ENCODE data around the gene HIGD1B. TPM values are rescaled to one million over a fixed set of nuclear protein-coding genes. Genes with fewer than 3 reads are reported as not detected.

The HIGD1B gene
- polyA plus RNA-seq, 4 donors = 1.2 to 6.5 (median 1.5) TPM; not detected in 1

DNA sequence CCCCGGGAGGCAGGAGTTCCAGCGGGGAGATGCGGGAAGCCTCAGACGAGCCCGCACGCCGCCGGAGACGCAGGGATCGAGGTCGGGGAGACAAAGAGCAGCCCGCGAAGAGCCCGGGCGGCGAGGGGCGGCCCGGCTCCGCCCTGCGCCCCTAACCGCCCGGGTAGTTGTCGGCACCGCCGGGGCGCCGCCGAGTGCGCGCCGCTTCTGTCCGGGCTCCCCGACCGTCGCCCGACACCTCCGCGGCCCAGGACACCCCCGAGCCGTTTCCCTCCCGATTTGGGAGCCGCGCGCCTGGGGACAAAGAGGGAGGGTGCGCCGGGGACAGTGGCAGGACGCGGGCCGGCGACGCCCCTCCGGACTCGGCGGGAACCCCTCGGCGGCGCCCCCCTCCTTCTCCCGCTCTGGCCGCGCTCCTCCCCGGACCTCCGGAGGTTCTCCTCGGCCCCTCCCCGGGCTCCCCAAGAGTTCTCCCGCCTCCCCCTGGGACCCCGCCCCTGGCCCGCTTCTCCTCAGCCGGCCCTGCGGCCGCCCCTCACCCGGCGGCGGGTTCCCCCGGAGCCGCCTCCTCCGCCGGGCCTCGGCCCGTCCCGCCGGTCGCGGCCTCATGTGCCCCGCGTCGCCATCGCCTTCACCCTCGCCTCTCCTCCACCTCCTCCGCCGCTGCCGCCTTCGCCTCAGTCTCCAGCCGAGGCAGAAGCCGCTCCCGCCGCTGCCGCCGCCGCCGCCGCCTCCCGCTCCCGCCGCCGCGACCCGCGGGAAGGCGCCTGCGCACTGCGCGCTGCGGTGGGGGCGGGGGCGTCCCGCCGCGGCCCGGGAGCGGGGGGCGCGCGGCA, 17.9 kb upstream of the HIGD1B start, which contains the start of gene GJC1:
Gene GJC1, minus strand, starts transcription at position 765 of the 836 bp plus-strand sequence. CDS start 24,470 bp downstream, outside the sequence.
- Histone ChIP-seq H3K27ac (ENCODE audit: low read depth in 1 of 3, low read length in 2 of 3) (peak within 1 kb of the TSS in 2 of 3 donors; percentile 66 to 77), H3K9me3 (ENCODE audit: control insufficient read depth in 2 of 2, insufficient read depth in 1 of 2, low read depth in 1 of 2, low read length in 1 of 2) (no peaks in the 10 kb centered on the region), H3K36me3 (ENCODE audit: control insufficient read depth in 3 of 3, insufficient read depth in 2 of 3, low read depth in 1 of 3, low read length in 3 of 3) (no peaks in the 10 kb centered on the region), H3K4me3 (ENCODE audit: low read depth in 1 of 3, low read length in 3 of 3) (peak within 1 kb of the TSS; percentile 46 to 67 (median 62)), H3K4me1 (ENCODE audit: control insufficient read depth in 3 of 3, insufficient read depth in 2 of 3, low read depth in 1 of 3, low read length in 2 of 3) (peaks cover 0 to 4% (median 0%) of the 10 kb centered on the region in 3 donors), H3K27me3 (ENCODE audit: control insufficient read depth in 3 of 3, insufficient read depth in 3 of 3, low read length in 3 of 3) (peaks cover 8 to 40% (median 16%) of the 10 kb centered on the region in 3 donors)
- FAIRE-seq = no peak
- DNase-seq = peak in 1 of 2 donors; percentile 50
- WGBS, 3 donors = 0 to 1% (median 1%) methylated on average over 62 to 123 of the region's 123 CpGs

DNA sequence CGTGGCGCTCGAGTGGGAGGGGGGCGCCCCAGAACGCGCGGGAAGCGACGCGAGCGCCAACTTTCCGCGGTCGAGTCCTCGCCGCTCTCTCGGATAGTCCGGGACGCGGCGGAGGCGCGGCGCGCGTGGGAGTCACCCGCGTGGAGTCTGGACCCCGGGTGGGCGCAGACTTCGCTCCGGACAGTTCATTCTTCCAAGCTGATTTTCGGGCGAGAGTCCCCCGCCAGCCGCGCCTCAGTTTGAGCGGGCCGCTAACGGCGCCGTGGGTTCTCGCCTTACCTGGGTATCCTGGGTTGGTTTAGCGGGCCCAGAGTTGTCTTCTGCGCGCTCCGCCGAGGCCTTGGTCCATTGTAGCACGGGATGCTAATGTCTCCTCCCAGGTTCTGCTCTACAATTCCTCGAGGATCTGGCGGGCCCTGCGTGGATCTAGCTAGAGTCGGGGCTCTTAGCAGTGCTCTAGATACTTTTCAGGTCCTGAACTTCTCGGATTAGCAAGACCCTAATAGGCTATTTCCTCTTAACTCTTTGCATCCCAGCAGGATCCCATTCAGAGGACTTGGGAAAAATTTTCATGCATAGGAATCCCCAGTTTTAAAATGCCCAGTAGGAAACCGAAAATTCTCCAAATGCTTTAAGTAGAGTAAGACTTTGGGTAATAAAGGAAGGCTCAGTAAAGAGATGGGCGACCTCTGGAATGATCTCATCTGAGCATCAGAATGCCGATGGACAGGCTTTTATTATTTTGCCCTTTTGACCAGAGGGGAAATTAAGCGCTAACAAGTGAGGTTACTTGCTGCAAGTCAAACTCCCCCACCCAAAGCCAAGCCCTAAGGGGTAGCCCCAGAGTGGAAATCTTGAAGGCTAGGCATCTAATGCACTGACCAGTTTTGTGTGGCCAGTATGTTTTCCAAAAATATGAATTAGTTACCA, 17.1 kb upstream of the HIGD1B start:
- peaks cover 0 to 4% (median 0%) of the 10 kb centered on the region in 3 donors for H3K4me1 ChIP-seq (ENCODE audit: control insufficient read depth in 3 of 3, insufficient read depth in 2 of 3, low read depth in 1 of 3, low read length in 2 of 3)
- 2 to 4% (median 3%) methylated on average over 48 to 58 of the region's 58 CpGs for WGBS, 3 donors
- H3K27me3 ChIP-seq (ENCODE audit: control insufficient read depth in 3 of 3, insufficient read depth in 3 of 3, low read length in 3 of 3) = peaks cover 8 to 40% (median 16%) of the 10 kb centered on the region in 3 donors
- H3K36me3 ChIP-seq (ENCODE audit: control insufficient read depth in 3 of 3, insufficient read depth in 2 of 3, low read depth in 1 of 3, low read length in 3 of 3) = no peaks in the 10 kb centered on the region
- H3K27ac ChIP-seq (ENCODE audit: low read depth in 1 of 3, low read length in 2 of 3) = peak overlapping the region in 2 of 3 donors; percentile 54 to 57
- H3K4me3 ChIP-seq (ENCODE audit: low read depth in 1 of 3, low read length in 3 of 3) = peak overlapping the region; percentile 41 to 67 (median 46)
- FAIRE-seq = no peak
- H3K9me3 ChIP-seq (ENCODE audit: control insufficient read depth in 2 of 2, insufficient read depth in 1 of 2, low read depth in 1 of 2, low read length in 1 of 2) = no peaks in the 10 kb centered on the region
- DNase-seq = no peak

DNA sequence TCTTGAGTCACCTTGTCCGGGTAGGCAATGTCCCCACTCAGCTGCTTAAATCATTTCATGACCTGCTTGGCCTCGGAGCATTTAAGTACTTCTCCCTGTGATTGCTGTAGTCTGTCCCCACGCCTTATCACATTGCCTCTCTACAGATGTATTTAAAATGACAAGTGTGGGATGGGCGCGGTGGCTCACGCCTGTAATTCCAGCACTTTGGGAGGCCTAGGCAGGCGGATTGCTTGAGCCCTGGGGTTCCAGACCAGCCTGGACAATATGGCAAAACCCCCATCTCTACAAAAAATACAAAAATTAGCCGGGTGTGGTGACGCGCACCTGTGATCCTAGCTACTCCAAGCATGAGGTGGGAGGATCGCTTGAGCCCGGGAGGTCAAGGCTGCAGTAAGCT, 16.3 kb upstream of the HIGD1B start:
- H3K27me3 ChIP-seq (ENCODE audit: control insufficient read depth in 3 of 3, insufficient read depth in 3 of 3, low read length in 3 of 3) = peaks cover 8 to 40% (median 16%) of the 10 kb centered on the region in 3 donors
- H3K4me1 ChIP-seq (ENCODE audit: control insufficient read depth in 3 of 3, insufficient read depth in 2 of 3, low read depth in 1 of 3, low read length in 2 of 3) = peaks cover 0 to 4% (median 0%) of the 10 kb centered on the region in 3 donors
- no peaks in the 10 kb centered on the region for H3K9me3 ChIP-seq (ENCODE audit: control insufficient read depth in 2 of 2, insufficient read depth in 1 of 2, low read depth in 1 of 2, low read length in 1 of 2)
- no peak overlapping the region for H3K4me3 ChIP-seq (ENCODE audit: low read depth in 1 of 3, low read length in 3 of 3)
- no peak overlapping the region for H3K27ac ChIP-seq (ENCODE audit: low read depth in 1 of 3, low read length in 2 of 3)
- H3K36me3 ChIP-seq (ENCODE audit: control insufficient read depth in 3 of 3, insufficient read depth in 2 of 3, low read depth in 1 of 3, low read length in 3 of 3) = no peaks in the 10 kb centered on the region
- WGBS, 3 donors = 63 to 74% (median 70%) methylated on average over 12 of the region's 12 CpGs
- FAIRE-seq = no peak
- no peak for DNase-seq

DNA sequence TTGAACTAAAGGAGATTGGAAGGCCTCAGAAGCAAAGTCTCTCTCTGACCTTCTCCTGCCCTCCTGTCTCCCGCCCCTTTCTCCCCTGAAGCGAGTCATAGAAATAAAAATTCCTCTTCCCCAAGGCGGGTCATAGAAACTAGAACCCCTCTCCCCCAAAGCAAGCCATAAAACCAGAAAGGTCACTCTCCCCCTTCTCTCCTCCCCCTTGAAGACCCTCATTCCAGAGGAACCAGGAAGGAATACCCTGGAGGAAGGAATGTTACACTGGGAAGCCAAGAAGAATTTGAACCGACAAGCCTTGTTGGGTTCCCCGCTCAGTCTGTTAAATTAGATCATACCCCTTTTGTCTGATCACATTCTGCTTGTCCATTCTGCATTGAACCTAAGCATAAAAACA, 14.9 kb upstream of the HIGD1B start:
- 68 to 71% (median 68%) methylated on average over 5 of the region's 5 CpGs for WGBS, 3 donors
- Histone ChIP-seq H3K27me3 (ENCODE audit: control insufficient read depth in 3 of 3, insufficient read depth in 3 of 3, low read length in 3 of 3) (peaks cover 8 to 36% (median 12%) of the 10 kb centered on the region in 3 donors), H3K9me3 (ENCODE audit: control insufficient read depth in 2 of 2, insufficient read depth in 1 of 2, low read depth in 1 of 2, low read length in 1 of 2) (no peaks in the 10 kb centered on the region), H3K36me3 (ENCODE audit: control insufficient read depth in 3 of 3, insufficient read depth in 2 of 3, low read depth in 1 of 3, low read length in 3 of 3) (no peaks in the 10 kb centered on the region), H3K4me3 (ENCODE audit: low read depth in 1 of 3, low read length in 3 of 3) (no peak overlapping the region), H3K4me1 (ENCODE audit: control insufficient read depth in 3 of 3, insufficient read depth in 2 of 3, low read depth in 1 of 3, low read length in 2 of 3) (peaks cover 0 to 4% (median 0%) of the 10 kb centered on the region in 3 donors), H3K27ac (ENCODE audit: low read depth in 1 of 3, low read length in 2 of 3) (no peak overlapping the region)
- FAIRE-seq (no peak), DNase-seq (no peak)

- DNase-seq (no peak), FAIRE-seq (no peak)
- Histone ChIP-seq H3K27ac (ENCODE audit: low read depth in 1 of 3, low read length in 2 of 3) (no peak overlapping the region), H3K4me3 (ENCODE audit: low read depth in 1 of 3, low read length in 3 of 3) (no peak overlapping the region), H3K36me3 (ENCODE audit: control insufficient read depth in 3 of 3, insufficient read depth in 2 of 3, low read depth in 1 of 3, low read length in 3 of 3) (no peaks in the 10 kb centered on the region), H3K9me3 (ENCODE audit: control insufficient read depth in 2 of 2, insufficient read depth in 1 of 2, low read depth in 1 of 2, low read length in 1 of 2) (no peaks in the 10 kb centered on the region), H3K4me1 (ENCODE audit: control insufficient read depth in 3 of 3, insufficient read depth in 2 of 3, low read depth in 1 of 3, low read length in 2 of 3) (no peaks in the 10 kb centered on the region), H3K27me3 (ENCODE audit: control insufficient read depth in 3 of 3, insufficient read depth in 3 of 3, low read length in 3 of 3) (peaks cover 0 to 8% (median 0%) of the 10 kb centered on the region in 3 donors)
- 50 to 73% (median 60%) methylated on average over 2 of the region's 2 CpGs for whole genome bisulfite sequencing, 3 donors
Measured at GRCh38 chr17:44837196-44837595, 10.5 kb upstream of the HIGD1B start.

DNA sequence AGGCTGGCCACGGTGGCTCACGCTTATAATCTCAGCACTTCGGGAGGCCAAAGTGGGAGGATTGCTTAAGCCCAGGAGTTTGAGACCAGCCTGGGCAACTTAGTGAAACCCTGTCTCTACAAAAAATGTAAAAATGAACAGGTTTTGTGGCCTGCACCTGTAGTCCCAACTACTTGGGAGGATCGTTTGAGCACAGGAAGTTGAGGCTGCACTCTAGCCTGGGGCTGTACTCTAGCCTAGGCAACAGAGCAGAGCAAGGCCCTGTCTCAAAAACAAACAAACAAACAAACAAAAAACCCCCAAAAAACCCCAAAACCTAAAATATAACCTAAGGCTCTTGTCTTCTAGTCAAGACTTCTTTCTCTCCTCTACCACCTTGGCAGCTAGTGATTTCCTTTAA, 7.4 kb upstream of the HIGD1B start:
- H3K9me3 ChIP-seq (ENCODE audit: control insufficient read depth in 2 of 2, insufficient read depth in 1 of 2, low read depth in 1 of 2, low read length in 1 of 2) = no peaks in the 10 kb centered on the region
- no peak overlapping the region for H3K4me3 ChIP-seq (ENCODE audit: low read depth in 1 of 3, low read length in 3 of 3)
- H3K27me3 ChIP-seq (ENCODE audit: control insufficient read depth in 3 of 3, insufficient read depth in 3 of 3, low read length in 3 of 3) = peaks cover 0 to 7% (median 0%) of the 10 kb centered on the region in 3 donors
- no peaks in the 10 kb centered on the region for H3K4me1 ChIP-seq (ENCODE audit: control insufficient read depth in 3 of 3, insufficient read depth in 2 of 3, low read depth in 1 of 3, low read length in 2 of 3)
- 77 to 81% (median 77%) methylated on average over 4 of the region's 4 CpGs for WGBS, 3 donors
- FAIRE-seq (no peak), DNase-seq (no peak)
- H3K36me3 ChIP-seq (ENCODE audit: control insufficient read depth in 3 of 3, insufficient read depth in 2 of 3, low read depth in 1 of 3, low read length in 3 of 3) = no peaks in the 10 kb centered on the region
- H3K27ac ChIP-seq (ENCODE audit: low read depth in 1 of 3, low read length in 2 of 3) = no peak overlapping the region

- 64 to 85% (median 76%) methylated on average over 3 of the region's 3 CpGs for WGBS, 3 donors
- no peak for FAIRE-seq
Measured at GRCh38 chr17:44840936-44841335, 6.7 kb upstream of the HIGD1B start.

DNA sequence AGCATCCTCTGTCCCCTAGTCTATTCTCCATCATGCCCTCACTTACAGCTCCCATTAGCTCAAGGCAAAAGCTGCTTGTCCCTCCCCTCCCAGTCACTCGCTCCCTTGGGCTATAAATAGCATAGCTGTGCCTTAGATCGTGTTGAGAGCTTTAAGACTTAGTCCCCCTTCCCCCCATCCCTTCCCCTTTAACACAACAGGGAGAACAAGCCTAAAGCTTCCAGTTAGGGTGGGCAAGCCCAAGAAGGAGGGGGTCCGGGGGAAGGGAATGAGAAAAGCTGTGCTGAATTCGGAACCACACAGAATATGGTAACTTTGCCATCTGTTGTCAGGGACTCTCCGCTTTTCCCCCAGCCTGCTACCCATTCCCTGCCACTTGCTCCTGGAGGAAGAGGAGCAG, 4.9 kb upstream of the HIGD1B start:
- Histone ChIP-seq H3K27ac (ENCODE audit: low read depth in 1 of 3, low read length in 2 of 3) (peak overlapping the region in 1 of 3 donors; percentile 38), H3K9me3 (ENCODE audit: control insufficient read depth in 2 of 2, insufficient read depth in 1 of 2, low read depth in 1 of 2, low read length in 1 of 2) (no peaks in the 10 kb centered on the region), H3K36me3 (ENCODE audit: control insufficient read depth in 3 of 3, insufficient read depth in 2 of 3, low read depth in 1 of 3, low read length in 3 of 3) (no peaks in the 10 kb centered on the region), H3K27me3 (ENCODE audit: control insufficient read depth in 3 of 3, insufficient read depth in 3 of 3, low read length in 3 of 3) (peaks cover 0 to 7% (median 0%) of the 10 kb centered on the region in 3 donors), H3K4me1 (ENCODE audit: control insufficient read depth in 3 of 3, insufficient read depth in 2 of 3, low read depth in 1 of 3, low read length in 2 of 3) (no peaks in the 10 kb centered on the region), H3K4me3 (ENCODE audit: low read depth in 1 of 3, low read length in 3 of 3) (no peak overlapping the region)
- FAIRE-seq = no peak
- DNase-seq = no peak
- 46 to 60% (median 56%) methylated on average over 5 of the region's 5 CpGs for WGBS, 3 donors

More at GRCh38 chr17:44840936-44841335, 6.7 kb upstream of the HIGD1B start:
- Histone ChIP-seq H3K9me3 (ENCODE audit: control insufficient read depth in 2 of 2, insufficient read depth in 1 of 2, low read depth in 1 of 2, low read length in 1 of 2) (no peaks in the 10 kb centered on the region), H3K4me3 (ENCODE audit: low read depth in 1 of 3, low read length in 3 of 3) (no peak overlapping the region), H3K27me3 (ENCODE audit: control insufficient read depth in 3 of 3, insufficient read depth in 3 of 3, low read length in 3 of 3) (peaks cover 0 to 7% (median 0%) of the 10 kb centered on the region in 3 donors), H3K36me3 (ENCODE audit: control insufficient read depth in 3 of 3, insufficient read depth in 2 of 3, low read depth in 1 of 3, low read length in 3 of 3) (no peaks in the 10 kb centered on the region), H3K4me1 (ENCODE audit: control insufficient read depth in 3 of 3, insufficient read depth in 2 of 3, low read depth in 1 of 3, low read length in 2 of 3) (no peaks in the 10 kb centered on the region), H3K27ac (ENCODE audit: low read depth in 1 of 3, low read length in 2 of 3) (no peak overlapping the region)
- DNase-seq = no peak

All from small intestine (tissue), 7 donors.